A549 (cell line): Measurements from ENCODE around the gene MARS1.

ENCODE experiments used
- CTCF ChIP-seq: fragments of >200 bp; sonication (Bioruptor Twin); formaldehyde crosslinking; IDR thresholded peaks from 3 replicates; pipeline ENCODE4 v1.5.1; 2016
- MAFK ChIP-seq: fragments of 450-650 bp; IDR thresholded peaks from 2 replicates; pipeline ENCODE4 v1.6.1; 2014; ENCODE audit not compliant: partially characterized antibody
- RNF2 ChIP-seq: fragments of 200-600 bp; sonication (generic); IDR thresholded peaks from 2 replicates; pipeline ENCODE4 v1.6.1; 2016; ENCODE audit warnings: low read depth, mild to moderate bottlenecking, antibody characterized with exemption, moderate library complexity, borderline replicate concordance

DNA sequence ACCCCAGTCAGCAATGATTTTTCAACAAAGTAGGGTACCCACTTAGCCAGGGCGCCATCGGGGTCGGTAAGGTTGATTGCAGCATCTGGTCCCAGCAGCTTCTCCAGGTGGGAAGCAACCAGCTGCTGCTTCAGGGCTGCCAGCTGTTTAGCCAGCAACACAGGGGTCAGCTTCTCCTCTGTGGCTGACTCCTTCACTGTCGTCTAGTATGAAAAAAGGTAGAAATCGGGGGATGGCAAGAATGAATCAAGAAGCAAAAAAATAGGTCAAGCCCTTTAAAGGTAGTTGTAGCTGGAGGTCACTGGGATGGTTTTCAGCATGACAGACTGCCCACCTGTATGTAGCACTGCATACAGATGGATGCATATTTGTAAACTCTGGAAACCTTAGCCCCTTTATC, 46.4 kb downstream of the MARS1 start:
- TF ChIP-seq CTCF, result no peak
- no peak for TF ChIP-seq RNF2
- no peak for TF ChIP-seq MAFK
